Peyer's patch (tissue), 4 donors: Measurements from ENCODE around the gene EML4.

ENCODE experiments used
- POLR2A ChIP-seq, 2 donors: fragments of 450-650 bp; IDR thresholded peaks; one replicate each; pipeline ENCODE4 v1.5.1; 2017; ENCODE audit warnings: antibody characterized with exemption in 2 of 2, mild to moderate bottlenecking in 2 of 2, moderate library complexity in 2 of 2
- TF ChIP-seq, protein P1 (sequence below), 6 experiments: fragments of 450-650 bp in 4 of 6; fragments of 200-600 bp in 2 of 6; sonication (generic) in 1 of 6; IDR thresholded peaks; one replicate each; pipeline ENCODE4 v1.5.1; 2017 to 2019; ENCODE audit warnings: antibody characterized with exemption in 6 of 6, mild to moderate bottlenecking in 3 of 6, moderate library complexity in 1 of 6

DNA sequence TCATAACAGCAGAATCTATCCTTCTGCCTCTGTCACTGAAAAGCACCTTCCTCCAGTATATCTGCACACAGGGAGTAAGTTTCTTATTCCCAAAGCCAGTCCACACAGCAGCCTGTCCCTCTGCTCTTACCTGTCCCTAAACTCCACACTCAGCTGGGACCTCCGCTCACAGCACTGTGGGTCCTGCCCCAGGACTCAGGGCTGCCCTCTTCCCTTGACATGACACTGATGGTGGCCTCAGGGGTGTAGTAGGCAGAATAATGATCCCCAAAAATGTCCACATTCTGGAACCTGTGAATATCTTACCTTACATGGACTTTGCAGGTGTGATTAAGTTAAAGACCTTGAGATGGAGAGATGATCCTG is 39.7 kb upstream of the EML4 start:
- TF ChIP-seq, protein P1, sequence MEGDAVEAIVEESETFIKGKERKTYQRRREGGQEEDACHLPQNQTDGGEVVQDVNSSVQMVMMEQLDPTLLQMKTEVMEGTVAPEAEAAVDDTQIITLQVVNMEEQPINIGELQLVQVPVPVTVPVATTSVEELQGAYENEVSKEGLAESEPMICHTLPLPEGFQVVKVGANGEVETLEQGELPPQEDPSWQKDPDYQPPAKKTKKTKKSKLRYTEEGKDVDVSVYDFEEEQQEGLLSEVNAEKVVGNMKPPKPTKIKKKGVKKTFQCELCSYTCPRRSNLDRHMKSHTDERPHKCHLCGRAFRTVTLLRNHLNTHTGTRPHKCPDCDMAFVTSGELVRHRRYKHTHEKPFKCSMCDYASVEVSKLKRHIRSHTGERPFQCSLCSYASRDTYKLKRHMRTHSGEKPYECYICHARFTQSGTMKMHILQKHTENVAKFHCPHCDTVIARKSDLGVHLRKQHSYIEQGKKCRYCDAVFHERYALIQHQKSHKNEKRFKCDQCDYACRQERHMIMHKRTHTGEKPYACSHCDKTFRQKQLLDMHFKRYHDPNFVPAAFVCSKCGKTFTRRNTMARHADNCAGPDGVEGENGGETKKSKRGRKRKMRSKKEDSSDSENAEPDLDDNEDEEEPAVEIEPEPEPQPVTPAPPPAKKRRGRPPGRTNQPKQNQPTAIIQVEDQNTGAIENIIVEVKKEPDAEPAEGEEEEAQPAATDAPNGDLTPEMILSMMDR (IDR thresholded peaks at IDR 0.05) = no peak
- TF ChIP-seq POLR2A (IDR thresholded peaks at IDR 0.05) = no peak
